Myocyte (in vitro differentiated cells): Measurements from ENCODE around the gene IDUA. TPM values are rescaled to one million over a fixed set of nuclear protein-coding genes. Genes with fewer than 3 reads are reported as not detected.

Experiments used
- total RNA-seq: library from RNA; depleted of rRNA; stranded (reverse); fragments of >200 nt; gene quantifications from 2 replicates; pipeline ENCODE4 v1.2.3, GENCODE V29; 2014

Gene IDUA
- total RNA-seq, 1 donor from 2014 or later: 30.9 TPM

Other genes starting within 250 kb of the IDUA start
- 0.57 and 1.2 TPM in 2 replicates for gene CPLX1, start 160.9 kb upstream of the IDUA start, total RNA-seq
- 46.1 and 56.3 TPM in 2 replicates for gene GAK, start 54.7 kb upstream of the IDUA start, total RNA-seq
- 30.9 and 52.7 TPM in 2 replicates for gene TMEM175, start 54.6 kb upstream of the IDUA start, total RNA-seq
- 10.2 and 12.5 TPM in 2 replicates for gene DGKQ, start 13.5 kb upstream of the IDUA start, total RNA-seq
- gene SLC26A1, start 6.4 kb downstream of the IDUA start, total RNA-seq: 0.24 TPM in 1 of 2 replicates, not detected in the other
- 20.5 and 22.5 TPM in 2 replicates for gene FGFRL1, start 24.6 kb downstream of the IDUA start, total RNA-seq
- gene RNF212, start 126.5 kb downstream of the IDUA start, total RNA-seq: not detected in 2 replicates
- gene SPON2, start 185.5 kb downstream of the IDUA start, total RNA-seq: 0.47 and 3.7 TPM in 2 replicates